Fibroblast of villous mesenchyme (primary cell): Measurements from ENCODE around the gene PPP2R2B. TPM values are rescaled to one million over a fixed set of nuclear protein-coding genes. Genes with fewer than 3 reads are reported as not detected.

Experiments used
- DNase-seq: peaks from one replicate; pipeline ENCODE4 v3.0.0-alpha.2; 2010; ENCODE audit warnings: low read depth
- H3K4me3 ChIP-seq: 2 replicates; pipeline ENCODE4 v1.5.1; 2011; ENCODE audit warnings: low read depth, mild to moderate bottlenecking, low read length
- CTCF ChIP-seq: IDR thresholded peaks from 2 replicates; pipeline ENCODE4 v1.5.1; 2012; ENCODE audit warnings: low read depth, mild to moderate bottlenecking, low read length; ENCODE audit not compliant: insufficient read depth
- total RNA-seq: library from RNA; depleted of rRNA; stranded (reverse); fragments of >200 nt; gene quantifications from 2 replicates; pipeline ENCODE4 v1.2.3, GENCODE V29; 2012

PPP2R2B gene
- total RNA-seq, 1 donor: 2.2 TPM

GRCh38 chr5:146794326-146795029 is 84.1 kb downstream of the PPP2R2B start:
- DNase-seq: no peak
- TF ChIP-seq CTCF: no peak
- no peak overlapping the region for H3K4me3 ChIP-seq

DNA sequence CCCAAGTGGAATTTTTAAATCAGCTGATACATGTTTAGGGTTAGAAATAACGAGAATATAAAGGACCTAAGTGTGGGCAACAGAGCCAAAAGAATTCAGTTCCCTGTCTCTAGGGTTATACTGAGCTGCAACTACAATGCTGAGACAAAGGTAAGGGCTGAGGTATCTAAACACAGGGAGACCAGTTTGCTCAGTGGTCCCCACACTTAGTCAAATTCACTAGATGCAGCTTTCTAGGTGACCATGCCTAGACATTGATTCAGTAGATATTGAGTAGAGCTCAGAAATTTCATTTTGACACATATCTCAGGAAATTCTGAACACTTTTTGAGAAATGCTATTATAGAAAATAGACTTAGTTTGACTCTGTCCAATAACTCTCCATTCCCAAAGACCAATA is 84.8 kb downstream of the PPP2R2B start:
- no peak for TF ChIP-seq CTCF
- DNase-seq: no peak

DNA sequence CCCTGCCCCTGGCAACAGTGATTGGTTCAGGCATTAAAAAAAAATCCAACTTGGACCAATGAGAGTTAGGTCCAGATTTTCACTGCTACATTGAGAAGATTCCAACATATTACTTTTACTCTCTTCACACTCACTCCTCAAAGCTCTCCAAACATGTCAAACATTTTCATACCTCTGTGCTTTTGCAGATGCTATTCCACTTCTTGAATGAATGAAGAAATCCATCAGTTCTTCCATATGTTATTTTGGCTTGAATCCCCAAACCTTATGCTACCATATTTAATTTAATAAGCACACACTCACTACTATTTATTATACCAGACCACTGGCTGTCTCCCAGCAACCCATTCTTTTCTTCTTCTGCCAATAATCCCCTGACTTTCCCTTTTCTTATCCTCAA is 87.1 kb downstream of the PPP2R2B start:
- no peak for DNase-seq
- TF ChIP-seq CTCF: no peak
- no peak overlapping the region for H3K4me3 ChIP-seq

More for the DNA sequence above, 84.8 kb downstream of the PPP2R2B start:
- no peak overlapping the region for H3K4me3 ChIP-seq

DNA sequence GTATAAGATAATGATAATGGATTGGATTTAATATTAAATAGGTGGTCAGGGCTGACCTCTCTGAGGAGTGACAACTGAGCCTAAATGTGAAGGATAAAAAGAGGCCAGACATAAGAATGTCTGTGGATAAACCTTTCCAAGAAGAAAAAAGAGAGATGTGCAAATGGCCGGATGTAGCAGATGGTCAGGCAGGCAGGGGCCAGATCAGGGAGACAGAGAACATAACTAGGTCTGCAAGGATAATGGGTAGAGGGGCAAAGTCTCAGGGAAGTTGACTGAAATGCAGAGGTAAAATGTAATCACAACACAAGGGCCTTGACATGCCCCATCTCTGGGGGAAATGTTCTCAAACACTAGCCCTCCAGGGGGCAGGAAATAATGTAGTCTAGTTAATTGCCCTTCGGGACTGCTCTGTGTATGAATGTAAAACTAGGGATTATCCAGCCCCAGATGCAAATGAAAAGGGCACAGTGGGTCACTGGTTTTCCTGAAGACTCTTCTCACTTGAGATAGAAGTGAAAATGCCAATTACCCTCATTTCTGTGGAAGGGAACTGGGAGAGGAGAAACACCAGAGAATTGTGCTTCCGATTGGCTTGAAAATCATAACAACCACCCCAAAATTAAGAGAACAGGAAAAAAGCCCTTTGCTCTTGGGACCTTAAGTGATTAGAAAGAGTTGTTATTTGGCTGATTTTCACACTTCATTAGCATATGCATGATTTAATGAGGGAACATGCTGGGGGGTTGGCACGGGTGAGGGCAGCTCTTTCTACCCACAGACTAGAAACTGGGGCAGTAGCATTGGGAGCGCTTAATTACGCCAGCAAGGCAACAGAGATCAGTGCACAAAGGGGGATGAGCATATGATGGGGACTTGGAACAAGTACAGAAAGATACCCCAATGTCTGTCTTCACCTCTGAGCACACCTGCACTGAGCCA is 88.6 kb downstream of the PPP2R2B start:
- no peak overlapping the region for H3K4me3 ChIP-seq
- TF ChIP-seq CTCF: no peak
- no peak for DNase-seq

DNA sequence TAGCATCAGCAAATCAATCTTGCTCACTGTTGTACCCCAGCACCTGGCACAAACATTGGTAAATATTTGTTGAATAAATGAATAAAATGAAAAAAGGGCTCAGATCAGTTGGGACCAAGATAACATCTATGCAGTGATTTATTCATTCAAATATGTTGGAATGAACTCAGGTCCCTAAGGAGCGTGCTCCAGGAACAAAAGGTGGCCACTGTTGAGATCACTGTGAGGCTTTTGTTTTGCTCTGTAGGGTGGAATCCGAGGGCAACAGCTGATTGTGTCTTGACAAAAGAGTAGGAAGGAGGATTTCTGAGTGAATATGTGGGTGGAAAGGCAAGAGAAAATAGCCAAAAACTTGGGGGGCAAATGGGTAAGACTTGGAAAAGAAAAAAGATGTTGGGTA is 89.7 kb downstream of the PPP2R2B start:
- no peak for TF ChIP-seq CTCF
- DNase-seq: no peak
- no peak overlapping the region for H3K4me3 ChIP-seq

- DNase-seq: no peak
- TF ChIP-seq CTCF: no peak
- H3K4me3 ChIP-seq: no peak overlapping the region
These were observed 93.5 kb downstream of the PPP2R2B start for GRCh38 chr5:146785065-146785464.
